ENCODE data around the gene PLXNB1.
"Not testable (repeated sequence)": the region's sequence is repeated elsewhere in the genome, so short reads cannot be mapped to it uniquely, and the experiment has no call there.

The PLXNB1 gene

GRCh38 chr3:48465531-48466378 is 35.9 kb upstream of the PLXNB1 start:
- DNase-seq: peak; percentile 56

GRCh38 chr3:48465237-48465530 is 35.3 kb upstream of the PLXNB1 start:
- DNase-seq: no peak

GRCh38 chr3:48464713-48465221 is 34.9 kb upstream of the PLXNB1 start:
- DNase-seq: no peak

GRCh38 chr3:48463703-48464102 is 33.8 kb upstream of the PLXNB1 start:
- DNase-seq: no peak

GRCh38 chr3:48461767-48462166 is 31.9 kb upstream of the PLXNB1 start:
- DNase-seq: not testable (repeated sequence)

- DNase-seq: no peak
Observed at GRCh38 chr3:48460517-48460902, 30.6 kb upstream of the PLXNB1 start.

- DNase-seq: no peak
Observed at GRCh38 chr3:48459773-48460516, 30.1 kb upstream of the PLXNB1 start.

- DNase-seq: no peak
Observed at GRCh38 chr3:48459331-48459730, 29.4 kb upstream of the PLXNB1 start.

GRCh38 chr3:48456456-48456855 is 26.6 kb upstream of the PLXNB1 start:
- DNase-seq: no peak

GRCh38 chr3:48451270-48451669 is 21.4 kb upstream of the PLXNB1 start:
- no peak for DNase-seq

GRCh38 chr3:48446425-48447193 is 16.7 kb upstream of the PLXNB1 start, which contains the start of gene ATRIP:
Gene ATRIP, plus strand, starts transcription at chr3:48446737. Its CDS starts 109 bp downstream, at chr3:48446846.
- peak; percentile 82 for DNase-seq

- DNase-seq: no peak
Observed at GRCh38 chr3:48446043-48446424, 16.1 kb upstream of the PLXNB1 start.

GRCh38 chr3:48445277-48445882 is 15.5 kb upstream of the PLXNB1 start:
- DNase-seq: no peak

GRCh38 chr3:48441940-48442339 is 12.1 kb upstream of the PLXNB1 start:
- no peak for DNase-seq

GRCh38 chr3:48440590-48440958 is 10.7 kb upstream of the PLXNB1 start:
- no peak for DNase-seq

- DNase-seq: peak; percentile 91
Observed at GRCh38 chr3:48439820-48440589, 10.1 kb upstream of the PLXNB1 start, which contains the start of the genes CCDC51 and TMA7. Gene CCDC51, minus strand, starts transcription at chr3:48440119. Its CDS starts 4,991 bp downstream, at chr3:48435128. Gene TMA7, plus strand, starts transcription at chr3:48440257. Its CDS starts 40 bp downstream, at chr3:48440297.

GRCh38 chr3:48437812-48438211 is 7.9 kb upstream of the PLXNB1 start:
- DNase-seq: no peak

GRCh38 chr3:48436855-48437254 is 7.0 kb upstream of the PLXNB1 start:
- DNase-seq: no peak

GRCh38 chr3:48436477-48436787 is 6.5 kb upstream of the PLXNB1 start:
- no peak for DNase-seq

GRCh38 chr3:48435774-48436476 is 6.0 kb upstream of the PLXNB1 start:
- no peak for DNase-seq

GRCh38 chr3:48435223-48435595 is 5.3 kb upstream of the PLXNB1 start:
- DNase-seq: no peak

Measured in activated gamma-delta T cell (primary cell).